NCI-H2196 (cell line): ENCODE measurements around the gene CDH4.
"Not testable (repeated sequence)": the region's sequence is repeated elsewhere in the genome, so short reads cannot be mapped to it uniquely, and the experiment has no call there.

Experiments
- DNase-seq: peaks from one replicate; lab custom pipeline; 2025; ENCODE audit not compliant: unreplicated experiment; lab: John Stamatoyannopoulos, UW

Gene CDH4

DNA sequence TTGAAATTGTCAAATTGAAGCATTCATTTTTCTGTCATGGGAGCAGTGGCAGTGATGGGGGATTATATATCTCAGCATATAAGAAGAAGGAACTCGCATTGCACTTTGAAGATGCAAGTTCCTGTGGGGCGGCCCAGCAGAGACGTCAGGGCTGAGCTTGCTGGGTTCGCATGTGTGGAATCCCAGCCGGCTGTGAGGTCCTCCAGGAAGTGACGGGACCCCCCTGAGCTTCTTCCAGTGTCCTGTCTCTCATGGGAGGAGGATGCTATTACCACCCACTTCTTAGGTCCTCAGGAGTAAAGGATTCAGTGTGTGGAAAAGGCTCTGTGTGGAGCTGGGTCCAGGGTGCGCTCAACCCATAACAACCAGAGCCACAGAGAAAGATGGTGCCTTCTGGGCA lies 201.2 kb downstream of the CDH4 start:
- DNase-seq: no peak

DNA sequence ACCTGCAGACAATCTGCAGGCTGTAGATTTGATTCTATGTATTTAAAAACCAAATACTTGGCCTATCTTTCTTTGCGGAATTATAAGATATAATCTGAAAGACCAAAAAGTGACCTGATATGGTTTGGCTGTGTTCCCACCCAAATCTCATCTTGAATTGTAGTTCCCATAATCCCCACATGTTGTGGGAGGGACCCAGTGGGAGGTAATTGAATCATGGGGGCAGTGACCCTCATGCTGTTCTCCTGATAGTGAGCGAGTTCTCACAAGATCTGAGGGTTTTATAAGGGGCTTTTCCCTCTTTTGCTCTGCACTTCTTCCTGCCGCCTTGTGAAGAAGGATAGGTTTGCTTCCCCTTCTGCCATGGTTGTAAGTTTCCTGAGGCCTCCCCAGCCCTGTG lies 201.6 kb downstream of the CDH4 start:
- DNase-seq: not testable (repeated sequence)

- no peak for DNase-seq
Measured at GRCh38 chr20:61454053-61454452, 202.0 kb downstream of the CDH4 start.

GRCh38 chr20:61455508-61456215 lies 203.6 kb downstream of the CDH4 start:
- DNase-seq: no peak

DNA sequence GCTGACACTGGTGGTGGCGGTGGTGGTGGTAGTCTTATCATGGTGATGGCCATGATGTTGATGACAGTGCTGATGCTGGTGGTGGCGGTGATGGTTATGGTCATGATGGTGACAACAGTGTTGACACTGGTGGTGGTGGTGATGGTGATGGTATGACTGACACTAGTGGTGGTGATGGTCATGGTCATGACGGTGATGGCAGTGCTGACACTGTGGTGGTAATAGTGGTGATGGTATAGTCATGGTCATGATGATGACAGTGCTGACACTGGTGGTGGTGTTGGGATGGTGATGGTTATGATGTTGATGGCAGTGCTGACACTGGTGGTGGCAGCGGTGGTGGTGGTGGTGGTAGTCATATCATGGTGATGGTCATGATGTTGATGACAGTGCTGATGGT lies 205.7 kb downstream of the CDH4 start:
- DNase-seq: no peak

GRCh38 chr20:61458146-61458746 lies 206.2 kb downstream of the CDH4 start:
- no peak for DNase-seq

DNA sequence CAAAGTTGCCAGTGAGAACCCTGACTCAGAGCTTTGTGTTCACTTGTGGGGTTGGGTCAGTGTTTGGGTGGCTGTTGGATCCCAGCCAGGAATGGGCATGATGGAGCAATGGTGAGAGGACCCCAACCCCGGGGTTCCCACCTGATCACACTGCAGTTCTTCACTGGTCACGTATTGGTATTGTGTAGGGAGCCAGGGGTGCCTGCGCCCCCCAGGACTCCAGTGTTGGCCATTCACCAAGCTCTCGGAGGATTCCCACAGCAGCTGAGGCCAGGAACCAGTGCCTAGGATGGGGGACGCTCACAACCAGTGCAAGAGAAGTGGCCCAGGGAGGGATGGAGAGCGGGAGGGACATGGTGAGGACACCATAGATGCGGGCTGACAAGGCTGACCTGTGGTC lies 207.2 kb downstream of the CDH4 start:
- no peak for DNase-seq

GRCh38 chr20:61459705-61460104 lies 207.6 kb downstream of the CDH4 start:
- DNase-seq: no peak

DNA sequence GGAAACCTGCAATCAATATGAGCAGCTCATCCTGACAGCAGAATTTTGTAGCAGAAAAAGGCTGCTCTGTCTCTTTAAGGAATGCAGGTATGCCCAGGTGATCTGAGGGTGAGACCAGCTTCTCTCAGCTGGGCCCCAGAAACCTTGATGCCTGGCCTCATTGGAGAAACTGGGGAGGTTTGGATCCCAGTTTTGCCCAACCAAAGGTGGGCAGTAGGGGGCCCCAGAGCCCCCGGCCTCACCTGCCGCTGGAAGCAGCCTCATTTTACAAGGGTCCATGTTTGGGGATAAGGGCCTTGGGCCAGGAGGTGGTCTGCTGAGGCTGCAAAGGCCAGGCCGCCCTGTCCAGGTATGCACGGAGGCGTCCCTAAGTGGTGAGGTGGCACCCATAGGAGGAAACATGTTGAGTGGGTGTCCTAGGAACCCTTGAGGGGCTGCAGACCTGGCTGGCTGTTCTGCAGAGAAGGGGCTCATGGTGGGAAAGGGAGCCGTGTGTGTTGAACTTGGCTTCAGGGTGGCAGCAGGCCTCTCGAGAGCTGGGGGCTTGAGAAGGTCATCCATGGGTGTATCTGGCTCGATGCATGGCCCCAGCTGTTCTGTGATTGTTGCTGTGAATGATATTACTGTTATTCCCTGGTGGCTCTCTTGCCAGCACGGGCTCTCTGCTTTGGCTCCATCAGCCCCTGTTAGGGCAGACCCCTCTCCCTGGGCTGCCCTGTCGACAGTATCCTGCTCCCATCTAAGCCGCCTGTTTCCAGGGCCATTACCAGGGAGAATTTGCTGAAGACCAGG lies 208.4 kb downstream of the CDH4 start:
- no peak for DNase-seq

DNA sequence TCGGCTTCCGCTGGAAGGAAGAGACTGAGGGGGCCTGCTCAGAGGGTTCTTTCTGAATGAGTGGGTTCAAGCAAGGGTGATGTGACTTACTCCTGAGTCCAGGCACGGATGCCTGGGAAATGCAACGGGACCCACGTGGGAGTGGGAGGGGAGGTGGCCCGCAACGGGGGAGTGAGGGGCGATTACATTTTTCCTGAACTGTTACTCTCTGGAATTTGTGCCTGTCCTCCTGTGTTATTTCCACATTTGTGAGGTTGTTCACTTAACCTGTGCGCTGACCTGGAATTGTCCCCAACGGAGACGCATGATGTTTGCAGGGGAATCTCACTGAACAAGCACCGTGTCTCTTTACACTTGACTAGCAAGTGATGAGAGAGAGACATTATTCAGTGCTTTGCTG lies 209.4 kb downstream of the CDH4 start:
- DNase-seq: no peak

DNA sequence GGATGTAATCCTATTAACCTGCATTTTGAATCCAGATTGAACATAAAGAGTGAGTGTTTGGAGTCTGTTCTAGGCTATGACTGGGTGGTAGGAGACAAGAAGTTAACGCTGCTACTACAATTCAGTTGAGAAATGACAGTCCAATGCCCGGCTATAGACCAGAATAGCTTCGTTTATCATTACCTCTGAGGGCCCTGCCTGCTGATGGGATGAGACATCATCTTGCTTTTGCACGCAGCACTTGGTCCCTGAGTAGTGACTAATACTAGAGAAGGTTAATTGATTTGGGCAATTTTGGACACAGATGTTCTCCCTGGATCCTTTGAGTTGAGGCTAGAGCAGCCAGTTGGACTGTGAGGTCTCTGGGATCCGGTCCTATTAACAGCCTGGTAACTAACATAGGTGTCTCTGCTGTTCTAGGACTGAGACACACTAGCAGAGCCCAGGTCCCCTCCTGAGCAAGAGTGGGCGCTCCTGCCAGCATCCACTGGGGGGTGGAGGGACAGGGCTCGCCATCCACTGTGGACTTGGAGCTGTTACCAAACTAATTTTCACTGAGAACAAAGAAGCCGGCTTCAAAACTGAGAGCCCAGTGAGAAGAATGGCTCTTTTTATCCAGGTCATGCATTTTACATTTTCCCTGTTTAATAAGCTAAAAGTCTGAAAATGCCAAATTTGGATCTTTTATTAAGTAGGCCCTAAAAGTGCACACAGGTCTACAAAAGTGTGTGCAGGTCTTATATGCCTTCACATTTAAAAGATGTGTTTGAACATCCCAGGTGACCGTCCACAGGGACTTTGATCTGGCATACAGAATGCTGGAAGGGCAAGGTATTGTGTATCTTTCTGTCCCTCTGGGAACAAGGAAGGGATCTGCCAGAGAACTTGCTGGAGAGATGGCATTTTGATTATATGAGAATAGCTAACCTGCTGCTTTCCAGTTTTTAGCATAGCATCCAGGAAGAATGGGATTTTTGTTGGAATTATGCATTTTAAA lies 212.5 kb downstream of the CDH4 start:
- DNase-seq: no peak

DNA sequence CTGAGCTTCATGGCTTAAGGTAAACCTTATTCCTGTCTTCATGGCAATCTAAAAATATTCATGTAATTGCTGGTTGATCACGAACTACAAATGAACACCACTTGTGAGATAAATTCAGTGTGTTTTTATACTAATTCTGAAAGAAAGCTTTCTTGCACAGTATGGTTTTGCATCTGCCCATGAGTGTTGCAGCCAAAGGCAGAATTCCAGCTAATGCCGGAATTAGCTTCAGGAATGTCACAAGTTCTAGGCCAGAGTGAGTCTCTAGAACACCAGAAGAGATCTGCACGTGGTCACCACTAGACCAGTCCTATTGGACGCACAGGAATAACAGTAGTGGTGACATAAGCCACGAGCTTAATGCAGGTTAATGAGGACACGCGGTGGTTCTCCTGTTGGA lies 223.7 kb downstream of the CDH4 start:
- no peak for DNase-seq

DNA sequence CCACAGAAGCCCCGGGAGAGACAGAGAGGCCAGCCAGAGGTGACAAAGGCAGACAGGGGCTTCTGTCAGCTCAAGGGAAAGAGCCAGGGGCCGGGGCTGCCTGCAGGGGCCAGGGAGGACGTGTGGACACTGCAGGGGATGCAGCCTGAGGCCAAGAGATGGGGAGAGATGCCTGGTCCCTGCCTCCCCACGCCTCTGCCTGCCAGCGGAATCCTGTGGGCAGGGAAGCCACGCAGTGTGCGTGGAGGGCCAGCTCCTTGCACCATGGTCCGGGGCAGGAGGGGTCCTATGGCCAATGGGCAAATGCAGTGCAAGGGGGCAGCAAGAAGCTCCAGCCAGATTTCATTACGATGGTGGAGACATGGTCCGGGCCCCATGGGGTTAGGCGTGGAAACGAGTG lies 224.9 kb downstream of the CDH4 start:
- no peak for DNase-seq

DNA sequence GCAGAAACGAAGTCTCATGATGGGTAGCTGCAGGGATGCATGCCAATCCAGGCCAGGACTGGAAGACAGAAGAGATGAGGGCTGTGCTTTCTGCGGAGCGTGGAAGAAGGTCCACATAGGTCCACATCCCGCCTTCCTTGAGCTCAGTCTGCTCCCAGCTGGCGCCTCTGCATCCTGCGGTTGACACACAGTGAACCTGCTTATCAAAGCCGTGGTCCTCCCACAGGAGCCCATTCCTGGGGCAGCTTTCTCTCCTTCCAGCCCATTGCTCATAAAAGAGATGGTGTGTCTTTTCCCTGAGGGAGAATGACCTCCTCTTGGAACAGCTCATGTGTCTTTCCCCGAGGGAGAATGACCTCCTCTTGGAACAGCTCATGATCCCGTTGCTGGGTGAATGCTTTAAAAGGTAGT lies 225.4 kb downstream of the CDH4 start:
- no peak for DNase-seq

- DNase-seq: no peak
Measured at GRCh38 chr20:61478094-61478493, 226.0 kb downstream of the CDH4 start.

DNA sequence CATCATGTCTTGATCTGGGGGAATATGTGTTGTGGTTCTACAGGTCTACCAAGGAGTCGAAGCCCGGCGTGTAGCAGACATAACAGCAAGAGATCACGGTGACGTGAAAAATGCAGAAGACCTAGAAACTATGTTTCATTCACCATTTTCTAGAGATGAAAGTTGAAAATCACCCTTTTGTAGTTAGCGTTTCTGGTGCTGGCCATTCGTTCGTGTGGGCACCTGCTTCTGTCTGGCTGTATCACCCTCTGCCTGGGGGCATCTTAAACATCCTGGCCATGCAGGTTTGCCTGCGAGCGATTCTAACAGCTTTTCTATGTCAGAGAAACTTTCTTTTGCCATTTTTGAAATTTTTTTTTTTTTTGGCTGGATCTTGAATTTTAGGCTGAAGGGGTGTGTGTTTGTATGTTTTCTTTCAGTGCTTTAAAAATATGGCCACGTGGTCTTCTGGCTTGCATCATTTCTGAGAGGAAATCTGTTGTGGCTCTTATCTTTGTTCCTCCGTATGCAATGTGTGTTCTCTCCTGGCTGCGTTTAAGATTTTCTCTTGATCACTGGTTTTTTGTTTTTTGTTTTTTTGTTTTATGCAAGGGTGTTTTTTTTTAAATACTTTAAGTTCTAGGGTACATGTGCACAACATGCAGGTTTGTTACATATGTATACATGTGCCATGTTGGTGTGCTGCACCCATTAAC lies 226.7 kb downstream of the CDH4 start:
- no peak for DNase-seq

DNA sequence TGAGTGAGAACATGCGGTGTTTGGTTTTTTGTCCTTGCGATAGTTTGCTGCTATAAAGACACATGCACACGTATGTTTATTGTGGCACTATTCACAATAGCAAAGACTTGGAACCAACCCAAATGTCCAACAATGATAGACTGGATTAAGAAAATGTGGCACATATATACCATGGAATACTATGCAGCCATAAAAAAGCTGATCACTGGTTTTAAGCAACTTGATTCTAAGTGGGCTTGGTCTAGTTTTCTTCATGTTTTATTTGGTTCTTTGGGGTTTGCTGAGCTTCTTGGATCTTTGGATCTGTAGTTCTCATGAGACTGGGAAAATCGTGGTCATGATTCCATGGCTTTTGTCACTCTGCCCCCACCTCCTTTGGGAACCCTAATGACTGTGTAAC lies 227.4 kb downstream of the CDH4 start:
- not testable (repeated sequence) for DNase-seq

- no peak for DNase-seq
Measured at GRCh38 chr20:61480158-61480825, 228.2 kb downstream of the CDH4 start.

GRCh38 chr20:61482056-61482887 lies 230.2 kb downstream of the CDH4 start:
- DNase-seq: no peak
